HAP-1 (cell line): ENCODE data around the gene MBTD1.

Experiments used
- DNase-seq, 2 experiments: peaks; one replicate each; pipeline ENCODE4 v3.0.0-alpha.2; 2016 to 2020; ENCODE audit warnings: low spot score in 2 of 2
- H3K27me3 ChIP-seq: fragments of 250-450 bp; sonication (Bioruptor Pico); 2 replicates; pipeline ENCODE4 v1.5.1; 2020; ENCODE audit warnings: low read depth, mild to moderate bottlenecking, moderate library complexity
- H3K36me3 ChIP-seq: fragments of 250-450 bp; sonication (Bioruptor Pico); replicated peaks from 2 replicates; pipeline ENCODE4 v1.5.1; 2020; ENCODE audit warnings: mild to moderate bottlenecking
- H3K4me1 ChIP-seq: fragments of 250-450 bp; sonication (Bioruptor Pico); 2 replicates; pipeline ENCODE4 v1.5.1; 2020; ENCODE audit warnings: mild to moderate bottlenecking
- H3K4me3 ChIP-seq: fragments of 250-450 bp; sonication (Bioruptor Pico); 2 replicates; pipeline ENCODE4 v1.5.1; 2020; ENCODE audit warnings: mild to moderate bottlenecking, moderate library complexity
- H3K9me3 ChIP-seq: fragments of 250-450 bp; sonication (Bioruptor Pico); 2 replicates; pipeline ENCODE4 v1.5.1; 2020; ENCODE audit warnings: mild to moderate bottlenecking, moderate library complexity
- in situ Hi-C: fragments of 300-500 bp; cut with MboI; formaldehyde crosslinking; loops from 3 replicates; pipeline ENCODE4 v1.14.3; 2020; ENCODE audit warnings: low sequenced_read_pairs, inconsistent platforms, mixed read lengths

The MBTD1 gene

DNA sequence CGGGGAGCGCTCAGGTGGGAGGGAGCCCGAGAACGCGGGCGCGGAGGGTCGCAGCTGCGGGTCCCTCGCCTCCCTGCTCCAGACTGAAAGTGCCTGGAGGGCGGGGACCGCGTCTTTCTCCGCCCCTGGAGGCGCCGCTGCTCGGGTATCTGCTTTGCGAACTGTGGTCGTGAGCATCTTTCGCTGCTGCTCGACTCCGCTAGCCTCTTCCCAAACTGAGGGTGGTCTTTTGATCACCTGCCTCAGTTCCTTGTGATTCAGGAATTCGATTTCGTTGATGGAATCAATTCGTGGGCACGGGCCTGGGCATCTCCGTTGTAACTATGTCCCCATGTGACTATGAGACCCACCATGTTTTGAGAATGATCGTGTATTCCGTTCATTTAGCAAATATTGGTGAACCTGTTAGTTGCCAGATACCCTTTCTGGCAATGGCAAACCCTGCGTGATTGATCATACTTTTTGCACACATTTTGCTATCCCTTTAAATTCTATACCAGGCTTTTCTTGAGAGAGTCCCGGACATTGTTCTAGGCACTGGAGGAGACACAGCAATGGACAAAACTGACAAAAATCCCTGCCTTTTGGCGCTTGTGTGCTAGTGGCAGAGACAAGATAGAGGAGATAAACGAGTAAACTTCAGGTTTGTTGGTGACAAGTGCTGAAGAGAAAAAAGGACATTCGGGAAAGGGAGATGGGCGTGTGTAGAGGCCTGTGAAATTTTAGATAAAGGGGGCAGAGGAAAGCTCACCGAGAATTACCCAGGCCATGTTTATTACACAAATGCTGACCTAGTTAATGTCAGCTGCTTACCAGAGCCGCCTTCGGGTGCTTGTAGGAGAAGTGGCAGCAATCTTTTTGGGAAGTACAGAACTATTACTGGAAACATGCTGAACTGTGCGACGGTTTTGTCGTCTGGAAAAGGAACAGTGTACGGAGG lies 1.4 kb upstream of the MBTD1 start:
- no peaks in the 10 kb centered on the region for H3K9me3 ChIP-seq
- H3K4me1 ChIP-seq = peaks cover 13% of the 10 kb centered on the region
- peaks cover 22% of the 10 kb centered on the region for H3K36me3 ChIP-seq
- DNase-seq = peak; percentile 50 to 82
- in situ Hi-C loops = no loop called here
- H3K27me3 ChIP-seq = no peaks in the 10 kb centered on the region
- H3K4me3 ChIP-seq = peak overlapping the region; percentile 58

DNA sequence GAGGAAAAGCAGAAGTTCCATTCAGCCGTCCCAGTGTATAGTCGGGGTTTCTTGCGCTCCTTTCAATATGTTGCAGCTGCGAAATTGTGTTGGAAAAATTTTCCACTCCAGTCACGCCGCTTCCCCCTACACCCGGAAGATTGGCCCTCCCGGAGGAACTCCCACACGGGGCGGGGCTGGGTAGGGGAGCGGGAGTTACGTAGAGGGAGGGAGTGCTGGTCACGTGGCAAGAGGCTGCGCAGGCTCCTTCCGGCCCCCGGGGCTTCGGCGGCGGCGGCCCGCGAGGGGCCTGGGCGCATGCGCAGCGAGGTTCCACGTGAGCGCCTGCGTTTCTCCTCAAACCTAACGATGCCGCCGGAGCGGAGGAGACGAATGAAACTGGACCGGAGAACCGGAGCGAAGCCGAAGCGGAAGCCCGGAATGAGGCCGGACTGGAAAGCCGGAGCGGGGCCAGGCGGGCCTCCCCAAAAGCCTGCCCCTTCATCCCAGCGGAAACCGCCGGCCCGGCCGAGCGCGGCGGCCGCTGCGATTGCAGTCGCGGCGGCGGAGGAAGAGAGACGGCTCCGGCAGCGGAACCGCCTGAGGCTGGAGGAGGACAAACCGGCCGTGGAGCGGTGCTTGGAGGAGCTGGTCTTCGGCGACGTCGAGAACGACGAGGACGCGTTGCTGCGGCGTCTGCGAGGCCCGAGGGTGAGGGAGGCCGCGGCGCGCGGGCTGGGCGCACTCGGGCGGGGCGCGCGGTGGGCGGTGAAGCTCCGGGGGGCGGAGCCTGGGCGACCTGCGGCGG lies 581 bp upstream of the MBTD1 start, which contains the start of gene UTP18:
UTP18 (plus strand) TSS at position 310 of the 787 bp plus-strand sequence; CDS start at position 349, 39 bp downstream.
- Histone ChIP-seq H3K4me1 (peaks cover 13% of the 10 kb centered on the region), H3K27me3 (no peaks in the 10 kb centered on the region), H3K4me3 (peak within 1 kb of the TSS; percentile 58), H3K36me3 (peaks cover 15% of the 10 kb centered on the region), H3K9me3 (no peaks in the 10 kb centered on the region)
- in situ Hi-C loops = no loop called here
- peak; percentile 97 to 98 for DNase-seq

GRCh38 chr17:51258756-51259563 lies 889 bp downstream of the MBTD1 start:
- in situ Hi-C loops = no loop called here
- Histone ChIP-seq H3K9me3 (no peaks in the 10 kb centered on the region), H3K4me3 (peak overlapping the region; percentile 58), H3K36me3 (peaks cover 24% of the 10 kb centered on the region), H3K4me1 (peaks cover 13% of the 10 kb centered on the region), H3K27me3 (no peaks in the 10 kb centered on the region)
- DNase-seq = peak; percentile 10 to 69

- peaks cover 13% of the 10 kb centered on the region for H3K4me1 ChIP-seq
- H3K36me3 ChIP-seq = peaks cover 21% of the 10 kb centered on the region
- in situ Hi-C loops = no loop called here
- no peak overlapping the region for H3K4me3 ChIP-seq
- no peak for DNase-seq
- no peaks in the 10 kb centered on the region for H3K9me3 ChIP-seq
- H3K27me3 ChIP-seq = no peaks in the 10 kb centered on the region
Observed at GRCh38 chr17:51257150-51258081, 2.4 kb downstream of the MBTD1 start.

DNA sequence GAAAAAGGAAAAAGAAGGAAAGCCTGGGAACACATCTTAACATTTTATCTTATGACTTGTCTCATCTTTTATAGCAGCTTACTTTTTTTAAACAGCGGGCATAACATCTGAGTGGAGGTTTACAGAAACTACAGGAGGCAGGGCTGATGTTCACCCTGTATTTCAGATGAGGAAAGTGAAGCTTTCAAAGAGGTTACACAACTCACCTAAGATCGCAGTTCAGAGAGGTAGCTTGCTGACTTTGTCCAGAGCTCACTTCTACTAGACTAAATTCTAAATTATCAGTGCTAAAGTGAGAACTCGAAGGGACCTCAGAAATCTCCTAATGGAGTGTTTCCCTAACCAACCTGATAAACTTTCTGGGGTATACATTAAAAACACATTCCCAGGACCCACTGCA lies 3.7 kb downstream of the MBTD1 start:
- peaks cover 21% of the 10 kb centered on the region for H3K36me3 ChIP-seq
- peaks cover 10% of the 10 kb centered on the region for H3K4me1 ChIP-seq
- in situ Hi-C loops = no loop called here

DNA sequence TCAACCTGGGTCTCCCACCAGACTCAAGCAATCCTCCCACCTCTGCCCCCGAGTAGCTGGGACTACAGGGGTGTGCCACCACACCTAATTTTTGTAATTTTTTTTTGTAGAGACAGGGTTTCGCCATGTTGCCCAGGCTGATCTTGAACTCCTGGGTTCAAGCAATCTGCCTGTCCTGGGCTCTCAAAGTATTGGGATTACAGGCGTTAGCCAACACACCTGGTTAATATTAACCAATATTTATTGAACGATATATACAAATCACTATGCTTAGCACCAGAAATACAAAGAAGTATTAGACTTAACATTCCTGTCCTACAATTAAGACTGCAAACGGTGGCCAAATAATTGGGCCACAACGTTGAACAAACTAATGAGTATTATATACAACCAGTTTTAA lies 4.2 kb downstream of the MBTD1 start:
- Histone ChIP-seq H3K4me3 (no peak overlapping the region), H3K4me1 (peaks cover 10% of the 10 kb centered on the region), H3K9me3 (no peaks in the 10 kb centered on the region), H3K36me3 (peaks cover 21% of the 10 kb centered on the region), H3K27me3 (no peaks in the 10 kb centered on the region)
- in situ Hi-C loops = no loop called here
- no peak for DNase-seq

More for the DNA sequence above, 3.7 kb downstream of the MBTD1 start:
- no peaks in the 10 kb centered on the region for H3K9me3 ChIP-seq
- no peak for DNase-seq
- no peak overlapping the region for H3K4me3 ChIP-seq
- no peaks in the 10 kb centered on the region for H3K27me3 ChIP-seq

DNA sequence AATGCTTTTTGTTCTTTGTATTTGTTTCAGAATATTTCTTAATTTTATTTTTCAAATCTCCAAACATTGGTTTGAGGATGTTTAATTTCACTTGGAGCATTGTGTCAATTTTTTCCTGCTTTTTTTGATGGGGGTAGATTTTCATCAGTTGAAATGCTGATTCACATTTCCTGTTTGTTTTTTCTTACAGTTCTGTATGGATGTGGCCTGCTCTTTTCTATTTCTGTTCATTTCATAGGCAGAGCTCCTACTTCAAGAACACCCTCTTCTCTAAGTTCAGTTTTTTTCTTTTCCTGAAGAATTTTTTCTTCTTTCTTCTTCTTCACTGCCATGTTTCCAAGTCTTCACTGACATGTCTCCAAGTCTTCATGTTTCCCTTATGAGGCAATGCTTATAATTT lies 8.8 kb downstream of the MBTD1 start:
- Histone ChIP-seq H3K9me3 (no peaks in the 10 kb centered on the region), H3K36me3 (peaks cover 15% of the 10 kb centered on the region), H3K4me3 (no peak overlapping the region), H3K4me1 (no peaks in the 10 kb centered on the region), H3K27me3 (no peaks in the 10 kb centered on the region)
- in situ Hi-C loops = no loop called here
- no peak for DNase-seq

- in situ Hi-C loops = no loop called here
- H3K36me3 ChIP-seq = peaks cover 15% of the 10 kb centered on the region
Observed at GRCh38 chr17:51250314-51250840, 9.5 kb downstream of the MBTD1 start.

DNA sequence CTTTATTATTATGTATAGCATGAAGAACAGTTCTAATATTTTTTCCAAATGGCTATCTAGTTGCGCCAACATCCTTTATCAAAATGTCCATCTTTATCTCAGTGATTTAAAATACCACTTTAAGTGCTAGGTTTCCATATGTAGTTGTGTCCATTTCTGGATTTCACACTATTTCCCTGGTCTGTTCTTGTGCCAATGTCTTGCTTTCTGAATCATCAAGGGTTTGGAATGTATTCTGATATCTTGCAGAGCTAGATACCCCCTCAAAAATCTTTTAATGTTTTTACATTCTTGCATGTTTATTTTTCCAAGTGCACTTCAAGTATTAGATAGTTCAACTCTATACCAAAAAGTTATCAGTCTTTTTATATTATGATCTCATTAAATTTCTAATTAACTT lies 14.3 kb downstream of the MBTD1 start:
- in situ Hi-C loops = no loop called here
- no peaks in the 10 kb centered on the region for H3K4me1 ChIP-seq
- H3K27me3 ChIP-seq = no peaks in the 10 kb centered on the region
- H3K4me3 ChIP-seq = no peak overlapping the region
- H3K36me3 ChIP-seq = no peaks in the 10 kb centered on the region
- no peaks in the 10 kb centered on the region for H3K9me3 ChIP-seq
- DNase-seq = no peak

More at GRCh38 chr17:51250314-51250840, 9.5 kb downstream of the MBTD1 start:
- Histone ChIP-seq H3K4me3 (no peak overlapping the region), H3K4me1 (no peaks in the 10 kb centered on the region), H3K9me3 (no peaks in the 10 kb centered on the region), H3K27me3 (no peaks in the 10 kb centered on the region)
- no peak for DNase-seq

GRCh38 chr17:51244041-51244440 lies 15.8 kb downstream of the MBTD1 start:
- no peak for DNase-seq
- in situ Hi-C loops = no loop called here
- Histone ChIP-seq H3K9me3 (no peaks in the 10 kb centered on the region), H3K4me1 (no peaks in the 10 kb centered on the region; the same call in 1 of the 2 replicates), H3K36me3 (no peaks in the 10 kb centered on the region), H3K27me3 (no peaks in the 10 kb centered on the region), H3K4me3 (no peak overlapping the region)

DNA sequence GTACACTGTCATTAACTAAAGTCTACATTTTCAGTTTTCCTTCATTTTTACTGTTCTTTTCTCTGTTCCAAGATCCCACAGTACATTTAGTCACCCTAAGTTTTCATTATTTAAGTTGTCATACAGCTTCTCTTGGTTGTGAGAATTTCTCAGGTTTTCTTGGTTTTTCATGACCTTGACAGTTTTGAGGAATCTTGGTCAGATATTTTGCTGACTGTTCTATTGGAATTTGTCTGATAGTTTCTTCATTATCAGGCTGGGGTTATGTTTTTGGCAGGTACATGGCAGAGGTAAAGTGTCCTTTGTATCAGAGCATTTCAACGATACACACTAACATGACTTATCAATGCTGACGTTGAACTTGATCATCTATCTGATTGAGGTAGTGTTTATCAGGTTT lies 19.6 kb downstream of the MBTD1 start:
- no peak overlapping the region for H3K4me3 ChIP-seq
- H3K4me1 ChIP-seq = no peaks in the 10 kb centered on the region; the same call in 1 of the 2 replicates
- in situ Hi-C loops = no loop called here
- H3K27me3 ChIP-seq = no peaks in the 10 kb centered on the region
- no peak for DNase-seq
- H3K9me3 ChIP-seq = no peaks in the 10 kb centered on the region
- no peaks in the 10 kb centered on the region for H3K36me3 ChIP-seq

- Histone ChIP-seq H3K9me3 (no peaks in the 10 kb centered on the region), H3K27me3 (no peaks in the 10 kb centered on the region), H3K4me1 (no peaks in the 10 kb centered on the region; the same call in 1 of the 2 replicates), H3K36me3 (no peaks in the 10 kb centered on the region), H3K4me3 (no peak overlapping the region)
- in situ Hi-C loops = no loop called here
- DNase-seq = no peak
Observed at GRCh38 chr17:51238255-51238887, 21.5 kb downstream of the MBTD1 start.
